HG03159 (cell line): ENCODE measurements around the gene KIAA0232.

Experiments
- ATAC-seq: cut with Tn5 transposase; IDR thresholded peaks from one replicate; pipeline ENCODE4 v1.9.1; 2021; ENCODE audit warnings: mild to moderate bottlenecking, moderate library complexity; ENCODE audit not compliant: unreplicated experiment

Gene KIAA0232

GRCh38 chr4:6915041-6916005 lies 132.8 kb downstream of the KIAA0232 start:
- ATAC-seq: no peak

- no peak for ATAC-seq
Measured at GRCh38 chr4:6916069-6916586, 133.6 kb downstream of the KIAA0232 start.

GRCh38 chr4:6916587-6917460 lies 134.3 kb downstream of the KIAA0232 start:
- ATAC-seq: no peak

- ATAC-seq: peak; percentile 70
Measured at GRCh38 chr4:6917461-6918271, 135.1 kb downstream of the KIAA0232 start.

GRCh38 chr4:6918338-6918737 lies 135.8 kb downstream of the KIAA0232 start:
- ATAC-seq: no peak

- no peak for ATAC-seq
Measured at GRCh38 chr4:6920171-6920570, 137.6 kb downstream of the KIAA0232 start.

- no peak for ATAC-seq
Measured at GRCh38 chr4:6923507-6923906, 141.0 kb downstream of the KIAA0232 start.

- no peak for ATAC-seq
Measured at GRCh38 chr4:6924361-6924779, 141.8 kb downstream of the KIAA0232 start.

- ATAC-seq: no peak
Measured at GRCh38 chr4:6925357-6925836, 142.9 kb downstream of the KIAA0232 start.

- no peak for ATAC-seq
Measured at GRCh38 chr4:6926081-6926480, 143.6 kb downstream of the KIAA0232 start.

- ATAC-seq: no peak
Measured at GRCh38 chr4:6926681-6927478, 144.4 kb downstream of the KIAA0232 start.

- no peak for ATAC-seq
Measured at GRCh38 chr4:6928081-6928480, 145.6 kb downstream of the KIAA0232 start.

- no peak for ATAC-seq
Measured at GRCh38 chr4:6929339-6929811, 146.8 kb downstream of the KIAA0232 start.

- no peak for ATAC-seq
Measured at GRCh38 chr4:6929812-6930464, 147.4 kb downstream of the KIAA0232 start.

GRCh38 chr4:6932475-6932874 lies 149.9 kb downstream of the KIAA0232 start:
- ATAC-seq: no peak

GRCh38 chr4:6932918-6933317 lies 150.4 kb downstream of the KIAA0232 start:
- ATAC-seq: no peak
